OCI-LY3 (cell line): Measurements from ENCODE around the gene EMX1.

Experiments
- CTCF ChIP-seq: fragments of 200-600, 300-600 bp; sonication (generic); IDR thresholded peaks from 2 replicates; pipeline ENCODE4 v1.5.1; 2014; ENCODE audit warnings: antibody characterized with exemption, low read length, low read depth
- EZH2phosphoT487 ChIP-seq: fragments of 200-600 bp; shearing (Covaris generic); IDR thresholded peaks from 2 replicates; pipeline ENCODE4 v1.6.1; 2018; ENCODE audit warnings: antibody characterized with exemption, mixed run types, low read depth

GRCh38 chr2:72914589-72915319 is 2.6 kb upstream of the EMX1 start:
- TF ChIP-seq CTCF (no peak), EZH2phosphoT487 (no peak)
